Activated CD8-positive, alpha-beta memory T cell treated with anti-CD3 and anti-CD28 coated beads for 1 hour (primary cell): Measurements from ENCODE around the gene OASL.
"Not testable (repeated sequence)": the region's sequence is repeated elsewhere in the genome, so short reads cannot be mapped to it uniquely, and the experiment has no call there.

Experiments
- DNase-seq, 2 donors: peaks; one replicate each; pipeline ENCODE4 v3.0.0-alpha.2; 2020; ENCODE audit warnings: low read depth in 1 of 2; ENCODE audit errors: extremely low read depth in 1 of 2

Gene OASL

GRCh38 chr12:121059031-121059898 is 20.2 kb upstream of the OASL start:
- DNase-seq, result no peak

- no peak for DNase-seq
Measured at GRCh38 chr12:121057794-121058193, 18.7 kb upstream of the OASL start.

- DNase-seq, result no peak
Measured at GRCh38 chr12:121053706-121054105, 14.7 kb upstream of the OASL start.

- no peak for DNase-seq
Measured at GRCh38 chr12:121050725-121051124, 11.7 kb upstream of the OASL start.

GRCh38 chr12:121048442-121048841 is 9.4 kb upstream of the OASL start:
- DNase-seq, result no peak

- DNase-seq, result not testable (repeated sequence)
Measured at GRCh38 chr12:121047400-121047799, 8.4 kb upstream of the OASL start.

GRCh38 chr12:121043067-121043466 is 4.0 kb upstream of the OASL start:
- DNase-seq, result no peak

GRCh38 chr12:121036810-121037326 is 2.2 kb downstream of the OASL start:
- DNase-seq, result no peak

GRCh38 chr12:121034616-121035305 is 4.3 kb downstream of the OASL start:
- DNase-seq, result no peak

- no peak for DNase-seq
Measured at GRCh38 chr12:121033625-121034349, 5.3 kb downstream of the OASL start.

GRCh38 chr12:121030576-121031212 is 8.4 kb downstream of the OASL start:
- no peak for DNase-seq

GRCh38 chr12:121026274-121027045 is 12.6 kb downstream of the OASL start:
- DNase-seq, result no peak

GRCh38 chr12:121025442-121026226 is 13.4 kb downstream of the OASL start:
- DNase-seq, result no peak

- DNase-seq, result no peak
Measured at GRCh38 chr12:121023799-121024198, 15.2 kb downstream of the OASL start.

- no peak for DNase-seq
Measured at GRCh38 chr12:121022713-121023112, 16.3 kb downstream of the OASL start.

GRCh38 chr12:121021754-121022153 is 17.3 kb downstream of the OASL start:
- no peak for DNase-seq

- DNase-seq, result no peak
Measured at GRCh38 chr12:121018860-121019617, 20.0 kb downstream of the OASL start.

- DNase-seq, result no peak
Measured at GRCh38 chr12:121017966-121018491, 21.0 kb downstream of the OASL start.
